Trophoblast cell (in vitro differentiated cells and primary cell): ENCODE measurements around the gene CEP78.

Experiments
- DNase-seq, 2 donors: peaks; one replicate each; pipeline ENCODE4 v3.0.0-alpha.2; 2016
- H2AFZ ChIP-seq: 2 replicates; pipeline ENCODE4 v1.6.1; 2013; ENCODE audit warnings: low read length, moderate library complexity, mild to moderate bottlenecking; ENCODE audit not compliant: insufficient read depth, poor library complexity
- H2AK5ac ChIP-seq: 2 replicates; pipeline ENCODE4 v1.6.1; 2013; ENCODE audit warnings: mild to moderate bottlenecking, low read length
- H2BK120ac ChIP-seq: 2 replicates; pipeline ENCODE4 v1.6.1; 2013; ENCODE audit warnings: low read length, mild to moderate bottlenecking, moderate library complexity; ENCODE audit not compliant: insufficient read depth, poor library complexity
- H2BK12ac ChIP-seq: 2 replicates; pipeline ENCODE4 v1.6.1; 2013; ENCODE audit warnings: mild to moderate bottlenecking, low read length, moderate library complexity
- H2BK5ac ChIP-seq: 2 replicates; pipeline ENCODE4 v1.6.1; 2013; ENCODE audit warnings: low read length, low read depth, moderate library complexity, mild to moderate bottlenecking; ENCODE audit not compliant: poor library complexity
- H3K14ac ChIP-seq: 2 replicates; pipeline ENCODE4 v1.6.1; 2013; ENCODE audit warnings: mild to moderate bottlenecking, low read length
- H3K18ac ChIP-seq: 2 replicates; pipeline ENCODE4 v1.6.1; 2013; ENCODE audit warnings: mild to moderate bottlenecking, low read length
- H3K23ac ChIP-seq: 2 replicates; pipeline ENCODE4 v1.6.1; 2013; ENCODE audit warnings: low read length
- H3K27ac ChIP-seq: 2 replicates; pipeline ENCODE4 v1.5.1; 2013; ENCODE audit warnings: low read depth, mild to moderate bottlenecking, inconsistent platforms, low read length, moderate library complexity
- H3K27me3 ChIP-seq: 2 replicates; pipeline ENCODE4 v1.6.1; 2013; ENCODE audit warnings: inconsistent platforms, mild to moderate bottlenecking, low read length, moderate library complexity; ENCODE audit not compliant: insufficient read depth
- H3K36me3 ChIP-seq, 2 experiments: 1 replicate in 1 of 2; 2 replicates in 1 of 2; pipeline ENCODE4 v1.6.1; 2013; ENCODE audit warnings: low read length in 2 of 2, mild to moderate bottlenecking in 2 of 2, moderate library complexity in 1 of 2; ENCODE audit not compliant: insufficient read depth in 2 of 2, control insufficient read depth in 1 of 2
- H3K4ac ChIP-seq: 2 replicates; pipeline ENCODE4 v1.6.1; 2013; ENCODE audit warnings: low read depth, mild to moderate bottlenecking, low read length, moderate library complexity
- H3K4me1 ChIP-seq, 2 experiments: 1 replicate in 1 of 2; 2 replicates in 1 of 2; pipeline ENCODE4 v1.6.1; 2013; ENCODE audit warnings: low read length in 2 of 2, mild to moderate bottlenecking in 2 of 2, moderate library complexity in 1 of 2; ENCODE audit not compliant: insufficient read depth in 2 of 2, control insufficient read depth in 1 of 2
- H3K4me2 ChIP-seq: 2 replicates; pipeline ENCODE4 v1.6.1; 2013; ENCODE audit warnings: inconsistent platforms, mild to moderate bottlenecking, low read length, moderate library complexity
- H3K4me3 ChIP-seq: 2 replicates; pipeline ENCODE4 v1.5.1; 2013; ENCODE audit warnings: mild to moderate bottlenecking, low read depth, low read length, inconsistent platforms
- H3K79me1 ChIP-seq: one replicate; pipeline ENCODE4 v1.6.1; 2013; ENCODE audit warnings: low read length
- H3K79me2 ChIP-seq: 2 replicates; pipeline ENCODE4 v1.6.1; 2013; ENCODE audit warnings: low read length, mild to moderate bottlenecking; ENCODE audit not compliant: control insufficient read depth, insufficient read depth, poor library complexity
- H3K9ac ChIP-seq: 2 replicates; pipeline ENCODE4 v1.6.1; 2013; ENCODE audit warnings: mild to moderate bottlenecking, low read length
- H3K9me3 ChIP-seq: 2 replicates; pipeline ENCODE4 v1.6.1; 2013; ENCODE audit warnings: low read depth, mild to moderate bottlenecking, control low read depth, inconsistent platforms, low read length; ENCODE audit not compliant: insufficient read depth
- H4K12ac ChIP-seq: 2 replicates; pipeline ENCODE4 v1.6.1; 2013; ENCODE audit warnings: low read depth, mild to moderate bottlenecking, low read length, moderate library complexity
- H4K8ac ChIP-seq: 2 replicates; pipeline ENCODE4 v1.6.1; 2013; ENCODE audit warnings: low read depth, mild to moderate bottlenecking, low read length, moderate library complexity
- H4K91ac ChIP-seq: one replicate; pipeline ENCODE4 v1.6.1; 2013; ENCODE audit warnings: low read depth, mild to moderate bottlenecking, low read length, moderate library complexity
- WGBS: extraction: QIAGEN DNeasy Blood & Tissue Kit; methylation state at CpG from one replicate; pipeline ENCODE4 v1.1.7; 2013; ENCODE audit warnings: missing lambda C conversion rate; ENCODE audit not compliant: insufficient read length, insufficient coverage; ENCODE audit errors: extremely low coverage; 5-methylcytosine and 5-hydroxymethylcytosine counted together

Gene CEP78

GRCh38 chr9:78269784-78270183 lies 33.9 kb downstream of the CEP78 start:
- Histone ChIP-seq H4K91ac (no peak overlapping the region), H3K27me3 (no peaks in the 10 kb centered on the region), H3K4me3 (no peak overlapping the region), H3K23ac (no peak overlapping the region), H3K27ac (no peak overlapping the region), H2AK5ac (no peak overlapping the region), H2BK5ac (no peak overlapping the region), H3K79me1 (no peaks in the 10 kb centered on the region), H4K8ac (no peak overlapping the region), H3K9me3 (no peaks in the 10 kb centered on the region), H2BK120ac (no peak overlapping the region), H4K12ac (no peak overlapping the region), H3K79me2 (no peaks in the 10 kb centered on the region), H2BK12ac (no peak overlapping the region), H3K4me1 (peaks cover 0 to 2% of the 10 kb centered on the region in 2 experiments), H3K4me2 (no peak overlapping the region), H3K18ac (no peak overlapping the region), H3K4ac (no peak overlapping the region), H3K14ac (no peak overlapping the region), H2AFZ (no peak overlapping the region), H3K9ac (no peak overlapping the region), H3K36me3 (peaks cover 6 to 8% of the 10 kb centered on the region in 2 experiments)
- no peak for DNase-seq

DNA sequence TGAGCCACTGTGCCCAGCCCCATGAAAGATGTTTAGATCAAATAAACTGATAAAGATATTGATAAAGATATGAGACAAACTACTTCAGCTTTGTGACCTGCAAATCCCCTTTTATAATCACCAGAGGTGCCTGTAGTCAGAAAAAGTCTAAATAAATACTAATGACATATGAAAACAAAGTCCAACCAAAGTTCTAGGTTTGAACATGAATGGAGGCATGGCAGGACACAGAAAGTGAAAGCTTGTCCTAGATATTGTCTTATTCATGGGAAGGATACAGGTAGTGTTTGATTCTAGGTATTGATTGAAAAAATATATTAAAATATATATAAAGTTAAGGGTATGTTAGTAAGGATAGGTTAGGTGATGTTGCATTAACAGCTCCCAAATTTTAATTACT lies 36.4 kb downstream of the CEP78 start:
- H2AFZ ChIP-seq: no peak overlapping the region
- H4K91ac ChIP-seq: no peak overlapping the region
- H3K36me3 ChIP-seq: peaks cover 3 to 4% of the 10 kb centered on the region in 2 experiments

GRCh38 chr9:78273761-78274160 lies 37.9 kb downstream of the CEP78 start:
- Histone ChIP-seq H2BK12ac (no peak overlapping the region), H3K4ac (no peak overlapping the region), H3K9me3 (no peaks in the 10 kb centered on the region), H3K4me1 (peaks cover 0 to 2% of the 10 kb centered on the region in 2 experiments), H3K4me3 (no peak overlapping the region), H3K79me2 (no peaks in the 10 kb centered on the region), H3K23ac (no peak overlapping the region), H3K14ac (no peak overlapping the region), H2AFZ (no peak overlapping the region), H3K79me1 (no peaks in the 10 kb centered on the region), H3K27me3 (no peaks in the 10 kb centered on the region), H2BK5ac (no peak overlapping the region), H3K4me2 (no peak overlapping the region), H3K18ac (no peak overlapping the region), H2BK120ac (no peak overlapping the region), H3K27ac (no peak overlapping the region), H3K36me3 (peaks cover under 1 to 2% of the 10 kb centered on the region in 2 experiments), H4K91ac (no peak overlapping the region), H4K12ac (no peak overlapping the region), H2AK5ac (no peak overlapping the region), H3K9ac (no peak overlapping the region), H4K8ac (no peak overlapping the region)
- WGBS: no CpG with 5 or more reads among the region's 3 CpGs
- DNase-seq: peak; percentile 42 to 83

More for the DNA sequence above, 36.4 kb downstream of the CEP78 start:
- Histone ChIP-seq H2AK5ac (no peak overlapping the region), H2BK5ac (no peak overlapping the region), H3K14ac (no peak overlapping the region), H3K27ac (no peak overlapping the region), H2BK12ac (no peak overlapping the region), H3K4ac (no peak overlapping the region), H3K4me1 (peaks cover 0 to 2% of the 10 kb centered on the region in 2 experiments), H3K23ac (no peak overlapping the region), H3K79me2 (no peaks in the 10 kb centered on the region), H3K4me2 (no peak overlapping the region), H4K12ac (no peak overlapping the region), H3K79me1 (no peaks in the 10 kb centered on the region), H3K27me3 (no peaks in the 10 kb centered on the region), H2BK120ac (no peak overlapping the region), H3K4me3 (no peak overlapping the region), H4K8ac (no peak overlapping the region), H3K9ac (no peak overlapping the region), H3K9me3 (no peaks in the 10 kb centered on the region), H3K18ac (no peak overlapping the region)
- no peak for DNase-seq

- H2BK12ac ChIP-seq: no peak overlapping the region
- H4K8ac ChIP-seq: no peak overlapping the region
- no peak overlapping the region for H2BK5ac ChIP-seq
- no peak overlapping the region for H3K4ac ChIP-seq
- no peak overlapping the region for H2AFZ ChIP-seq
- no peaks in the 10 kb centered on the region for H3K79me1 ChIP-seq
- H2AK5ac ChIP-seq: no peak overlapping the region
- no peaks in the 10 kb centered on the region for H3K79me2 ChIP-seq
- H3K27ac ChIP-seq: no peak overlapping the region
- H3K14ac ChIP-seq: no peak overlapping the region
- H4K12ac ChIP-seq: no peak overlapping the region
- H3K9ac ChIP-seq: no peak overlapping the region
- no peak overlapping the region for H3K23ac ChIP-seq
- DNase-seq: peak in 1 of 2 donors; percentile 17
- H3K36me3 ChIP-seq: no peaks in the 10 kb centered on the region
- H3K4me3 ChIP-seq: no peak overlapping the region
- H3K4me2 ChIP-seq: no peak overlapping the region
- H3K4me1 ChIP-seq: peaks cover 0 to 2% of the 10 kb centered on the region in 2 experiments
- H2BK120ac ChIP-seq: no peak overlapping the region
- no peaks in the 10 kb centered on the region for H3K9me3 ChIP-seq
- no peak overlapping the region for H4K91ac ChIP-seq
- H3K27me3 ChIP-seq: no peaks in the 10 kb centered on the region
- no peak overlapping the region for H3K18ac ChIP-seq
- WGBS: no CpG with 5 or more reads among the region's 5 CpGs
Observed at GRCh38 chr9:78278177-78278777, 42.4 kb downstream of the CEP78 start.
